HL-60 (cell line): Measurements from ENCODE around the gene DRC3.

Experiments used
- DNase-seq, 2 experiments: peaks; one replicate each; pipeline ENCODE4 v3.0.0-alpha.2; 2010 to 2020; ENCODE audit warnings: low read depth in 1 of 2, low spot score in 1 of 2
- H3K27ac ChIP-seq: fragments of 250-450 bp; sonication (Bioruptor Pico); replicated peaks from 2 replicates; pipeline ENCODE4 v1.5.1; 2020; ENCODE audit warnings: mild to moderate bottlenecking, moderate library complexity
- H3K27me3 ChIP-seq: fragments of 250-450 bp; sonication (Bioruptor Pico); 2 replicates; pipeline ENCODE4 v1.5.1; 2021; ENCODE audit warnings: mild to moderate bottlenecking, moderate library complexity; ENCODE audit not compliant: insufficient read depth, poor library complexity, severe bottlenecking
- H3K4me3 ChIP-seq: replicated peaks from 2 replicates; pipeline ENCODE4 v1.5.1; 2011; ENCODE audit warnings: mild to moderate bottlenecking, control low read depth, low read length; ENCODE audit not compliant: insufficient read depth
- CTCF ChIP-seq: IDR thresholded peaks from one replicate; pipeline ENCODE4 v1.5.1; 2011; ENCODE audit warnings: low read length, control low read depth, inconsistent platforms; ENCODE audit not compliant: insufficient read depth
- GABPA ChIP-seq: IDR thresholded peaks from 2 replicates; pipeline ENCODE4 v1.6.1; 2012; ENCODE audit warnings: low read depth
- POLR2AphosphoS5 ChIP-seq: IDR thresholded peaks from 2 replicates; pipeline ENCODE4 v1.6.1; 2012; ENCODE audit warnings: low read depth
- SPI1 ChIP-seq: IDR thresholded peaks from 2 replicates; pipeline ENCODE4 v1.6.1; 2012; ENCODE audit warnings: low read depth, mild to moderate bottlenecking, borderline replicate concordance
- TF ChIP-seq, protein P1 (sequence below): IDR thresholded peaks from 2 replicates; pipeline ENCODE4 v1.6.1; 2012; ENCODE audit warnings: low read depth; ENCODE audit not compliant: insufficient replicate concordance

The DRC3 gene

DNA sequence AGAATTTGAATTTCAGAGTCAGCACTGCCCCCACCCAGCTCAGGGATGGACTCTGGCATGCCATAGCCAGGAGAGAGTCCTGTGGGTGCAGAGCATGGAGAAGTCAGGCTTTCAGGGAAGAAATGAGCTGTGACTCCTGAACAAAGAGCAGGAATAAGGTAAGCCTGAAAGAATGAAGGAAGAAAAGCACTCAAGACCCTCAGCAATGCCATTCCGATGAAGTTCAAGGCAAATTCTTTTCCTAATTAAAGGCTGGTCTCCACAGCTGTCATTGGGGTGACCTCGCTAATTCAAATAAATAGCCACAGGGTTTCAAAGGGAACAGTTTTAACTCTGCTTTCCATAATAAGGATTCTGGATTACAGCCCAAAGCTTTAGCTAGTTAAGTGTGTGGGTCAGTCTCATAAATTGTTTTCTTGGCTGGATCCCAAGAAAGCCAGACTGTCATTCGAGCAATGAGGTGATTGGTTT is 32.2 kb upstream of the DRC3 start:
- Histone ChIP-seq H3K27me3 (no peaks in the 10 kb centered on the region), H3K4me3 (no peak overlapping the region), H3K27ac (no peak overlapping the region)
- no peak for DNase-seq
- TF ChIP-seq, protein P1, sequence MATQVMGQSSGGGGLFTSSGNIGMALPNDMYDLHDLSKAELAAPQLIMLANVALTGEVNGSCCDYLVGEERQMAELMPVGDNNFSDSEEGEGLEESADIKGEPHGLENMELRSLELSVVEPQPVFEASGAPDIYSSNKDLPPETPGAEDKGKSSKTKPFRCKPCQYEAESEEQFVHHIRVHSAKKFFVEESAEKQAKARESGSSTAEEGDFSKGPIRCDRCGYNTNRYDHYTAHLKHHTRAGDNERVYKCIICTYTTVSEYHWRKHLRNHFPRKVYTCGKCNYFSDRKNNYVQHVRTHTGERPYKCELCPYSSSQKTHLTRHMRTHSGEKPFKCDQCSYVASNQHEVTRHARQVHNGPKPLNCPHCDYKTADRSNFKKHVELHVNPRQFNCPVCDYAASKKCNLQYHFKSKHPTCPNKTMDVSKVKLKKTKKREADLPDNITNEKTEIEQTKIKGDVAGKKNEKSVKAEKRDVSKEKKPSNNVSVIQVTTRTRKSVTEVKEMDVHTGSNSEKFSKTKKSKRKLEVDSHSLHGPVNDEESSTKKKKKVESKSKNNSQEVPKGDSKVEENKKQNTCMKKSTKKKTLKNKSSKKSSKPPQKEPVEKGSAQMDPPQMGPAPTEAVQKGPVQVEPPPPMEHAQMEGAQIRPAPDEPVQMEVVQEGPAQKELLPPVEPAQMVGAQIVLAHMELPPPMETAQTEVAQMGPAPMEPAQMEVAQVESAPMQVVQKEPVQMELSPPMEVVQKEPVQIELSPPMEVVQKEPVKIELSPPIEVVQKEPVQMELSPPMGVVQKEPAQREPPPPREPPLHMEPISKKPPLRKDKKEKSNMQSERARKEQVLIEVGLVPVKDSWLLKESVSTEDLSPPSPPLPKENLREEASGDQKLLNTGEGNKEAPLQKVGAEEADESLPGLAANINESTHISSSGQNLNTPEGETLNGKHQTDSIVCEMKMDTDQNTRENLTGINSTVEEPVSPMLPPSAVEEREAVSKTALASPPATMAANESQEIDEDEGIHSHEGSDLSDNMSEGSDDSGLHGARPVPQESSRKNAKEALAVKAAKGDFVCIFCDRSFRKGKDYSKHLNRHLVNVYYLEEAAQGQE = no peak
- TF ChIP-seq CTCF (no peak), GABPA (no peak), POLR2AphosphoS5 (no peak), SPI1 (no peak)

DNA sequence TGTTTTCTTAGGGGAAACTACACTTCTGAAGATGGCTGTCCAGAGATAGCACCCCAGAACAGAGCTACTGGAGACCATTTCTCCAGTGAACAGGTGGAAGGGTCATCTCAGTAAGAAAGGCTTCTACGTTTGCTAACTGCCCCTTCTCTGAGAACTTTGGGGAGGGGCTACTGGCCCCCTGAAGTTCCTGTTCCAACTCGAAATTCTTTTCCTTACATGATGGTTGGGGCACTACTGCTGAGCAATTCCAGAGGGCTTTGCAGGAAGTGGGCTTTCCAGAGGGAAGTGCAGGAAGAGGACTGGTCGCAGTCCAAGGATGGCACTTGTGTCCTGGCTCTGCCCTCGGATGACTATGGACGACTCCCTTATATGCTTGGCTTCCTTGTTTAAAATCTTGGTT is 31.6 kb upstream of the DRC3 start:
- DNase-seq = no peak
- Histone ChIP-seq H3K27me3 (no peaks in the 10 kb centered on the region), H3K4me3 (no peak overlapping the region), H3K27ac (no peak overlapping the region)
- TF ChIP-seq CTCF (no peak), GABPA (no peak), SPI1 (no peak), POLR2AphosphoS5 (no peak)
- TF ChIP-seq, protein P1 = no peak

GRCh38 chr17:17942846-17943245 is 29.8 kb upstream of the DRC3 start:
- H3K27me3 ChIP-seq = no peaks in the 10 kb centered on the region
- no peak for DNase-seq
- no peak overlapping the region for H3K4me3 ChIP-seq
- no peak for TF ChIP-seq CTCF
- no peak overlapping the region for H3K27ac ChIP-seq

- H3K4me3 ChIP-seq = no peak overlapping the region
Observed at GRCh38 chr17:17943281-17943984, 29.2 kb upstream of the DRC3 start.

More at GRCh38 chr17:17943281-17943984, 29.2 kb upstream of the DRC3 start:
- H3K27ac ChIP-seq = no peak overlapping the region
- H3K27me3 ChIP-seq = no peaks in the 10 kb centered on the region
- TF ChIP-seq, protein P1 = no peak
- no peak for TF ChIP-seq POLR2AphosphoS5
- no peak for TF ChIP-seq CTCF
- no peak for TF ChIP-seq GABPA
- TF ChIP-seq SPI1 = no peak
- no peak for DNase-seq
